ENCODE data around the gene DSCAML1.

Gene DSCAML1

DNA sequence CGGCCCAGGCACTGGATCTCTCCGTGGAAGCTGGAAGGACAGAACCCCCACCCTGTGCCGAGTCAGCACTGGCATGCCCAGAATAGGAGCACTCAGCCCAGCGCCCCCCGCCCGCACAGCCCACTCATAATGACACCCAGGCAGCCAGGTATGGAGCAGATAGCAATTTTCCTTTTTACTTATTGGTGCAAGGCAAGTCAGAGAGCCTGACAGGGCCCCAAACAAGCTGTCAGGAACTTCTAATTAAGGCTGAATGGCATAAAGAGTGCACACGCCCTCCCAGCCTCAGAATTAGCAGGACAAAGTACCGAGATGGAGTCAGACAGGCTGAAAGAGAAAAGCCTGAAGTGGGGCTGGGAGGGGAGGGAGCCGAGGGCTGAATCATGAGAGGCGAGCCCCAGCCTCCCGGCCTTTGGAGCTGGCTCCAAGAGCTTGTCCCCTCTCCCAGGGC is 76.9 kb downstream of the DSCAML1 start:
- FAIRE-seq, result no peak

DNA sequence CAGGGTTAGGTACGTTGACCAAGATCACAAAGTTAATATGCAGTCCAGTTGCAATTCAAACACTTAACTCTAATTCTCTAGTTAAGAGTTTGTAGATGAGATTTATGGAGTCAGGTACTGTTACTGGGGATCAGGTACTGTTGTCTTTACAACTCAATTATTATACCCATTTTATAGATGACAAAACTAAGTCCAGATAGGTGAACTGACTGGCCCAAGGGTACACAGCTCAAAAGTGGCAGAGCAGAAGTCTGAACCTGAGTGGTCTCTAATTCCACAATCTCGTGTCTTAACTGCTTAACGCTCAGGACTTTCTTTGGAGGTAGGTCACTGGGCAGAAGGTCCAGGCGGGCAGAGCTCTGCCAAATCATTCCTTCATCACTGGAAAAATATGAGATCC is 77.5 kb downstream of the DSCAML1 start:
- FAIRE-seq, result no peak

DNA sequence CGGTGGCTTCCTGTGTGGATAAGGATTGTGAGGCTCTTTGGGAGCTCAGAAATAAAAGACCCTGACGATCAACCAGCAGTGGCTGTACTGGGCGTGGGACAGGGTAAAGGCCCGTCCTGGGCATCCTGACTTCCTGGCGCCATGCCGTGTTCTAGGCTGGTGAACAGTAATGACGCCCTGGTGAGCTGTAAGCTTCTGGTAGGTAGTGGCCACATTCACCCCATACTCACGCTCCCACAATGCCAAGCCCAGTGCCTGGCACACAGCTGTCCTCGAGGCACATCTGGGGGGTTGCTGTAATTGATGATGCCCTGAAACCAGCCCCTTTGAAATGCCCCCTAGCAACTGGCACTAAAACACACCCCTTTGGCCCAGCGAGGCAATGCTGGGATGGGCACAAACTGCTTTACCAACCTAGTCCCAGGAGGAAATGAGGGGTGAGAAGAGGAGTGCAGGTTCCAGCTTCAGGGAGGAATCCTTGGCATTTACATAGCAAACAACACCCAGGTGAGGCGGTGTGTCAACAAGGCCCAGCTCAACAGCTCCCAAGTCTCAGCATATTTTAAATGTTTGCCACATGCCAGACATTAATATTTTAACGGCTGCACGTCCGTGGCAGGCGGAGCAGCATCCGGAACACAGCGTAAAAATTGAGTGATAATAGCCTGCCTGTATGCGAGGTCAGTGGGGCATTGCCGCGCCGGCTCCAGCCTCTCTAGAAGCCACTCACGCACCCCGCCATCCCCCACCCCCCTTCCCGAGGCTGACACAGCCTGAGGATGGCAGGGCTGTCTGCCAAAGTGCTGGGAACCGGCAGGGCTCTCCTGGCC is 79.3 kb downstream of the DSCAML1 start:
- no peak for FAIRE-seq

DNA sequence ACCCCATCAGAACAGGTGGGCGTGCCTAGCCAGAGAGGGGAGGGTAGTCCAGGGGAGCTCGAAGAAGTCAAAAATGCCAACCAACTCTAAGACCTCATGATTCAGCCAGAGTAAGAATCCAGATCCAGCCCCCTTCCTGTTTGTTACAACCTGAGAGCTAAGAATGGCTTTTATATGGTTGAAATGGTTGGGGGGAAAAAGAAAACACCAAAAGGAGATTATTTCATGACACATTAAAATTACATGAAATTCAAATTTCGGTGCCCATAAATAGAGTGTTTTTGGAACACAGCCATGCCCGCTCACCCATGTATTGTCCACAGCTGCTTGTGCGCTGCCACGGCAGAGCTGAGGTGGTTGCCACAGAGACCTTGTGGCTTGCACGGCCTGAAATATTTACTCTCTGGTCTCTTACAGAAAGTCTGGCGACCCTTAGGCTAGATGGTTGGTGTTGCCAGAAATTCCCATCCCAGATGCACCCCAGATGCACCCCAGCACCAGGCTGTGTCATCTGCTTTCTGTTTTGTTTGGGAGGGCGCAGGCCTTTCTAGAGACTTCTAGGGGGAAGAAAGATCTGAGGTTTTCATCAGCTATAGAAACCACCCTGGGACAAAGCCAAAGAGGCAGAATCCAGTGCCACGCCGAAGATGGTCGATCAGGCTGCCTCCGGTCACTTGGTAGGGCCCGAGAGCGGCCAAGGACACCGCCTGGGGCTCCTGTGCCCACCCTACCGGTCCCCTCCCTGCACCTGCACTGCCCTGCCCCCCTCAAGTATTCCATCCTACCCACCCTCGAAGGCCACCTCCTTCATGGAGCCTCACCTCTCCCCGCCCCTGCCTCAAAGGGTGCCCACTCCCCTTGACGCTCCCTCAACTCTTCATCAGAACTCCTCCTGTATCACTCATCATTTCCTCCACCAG is 80.2 kb downstream of the DSCAML1 start:
- FAIRE-seq, result no peak

DNA sequence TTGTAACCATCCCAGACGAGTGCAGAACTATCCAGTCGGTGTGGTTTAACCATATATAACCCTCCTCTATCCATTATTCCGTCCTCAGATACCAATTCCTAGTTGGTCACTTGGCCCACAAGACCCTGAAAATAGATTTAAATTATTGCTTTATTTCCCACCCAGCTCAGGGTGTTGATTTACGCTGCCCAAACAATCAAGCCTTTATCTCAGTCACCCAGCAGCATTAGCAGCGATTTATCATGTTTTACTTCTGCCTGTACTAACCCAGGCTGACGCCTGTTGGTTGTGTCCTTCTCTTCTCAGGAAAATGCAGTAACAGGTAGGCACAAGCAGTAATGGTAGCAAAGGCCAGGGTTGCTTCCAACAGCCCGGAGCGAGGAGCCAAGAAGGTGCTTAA is 81.2 kb downstream of the DSCAML1 start:
- no peak for FAIRE-seq

DNA sequence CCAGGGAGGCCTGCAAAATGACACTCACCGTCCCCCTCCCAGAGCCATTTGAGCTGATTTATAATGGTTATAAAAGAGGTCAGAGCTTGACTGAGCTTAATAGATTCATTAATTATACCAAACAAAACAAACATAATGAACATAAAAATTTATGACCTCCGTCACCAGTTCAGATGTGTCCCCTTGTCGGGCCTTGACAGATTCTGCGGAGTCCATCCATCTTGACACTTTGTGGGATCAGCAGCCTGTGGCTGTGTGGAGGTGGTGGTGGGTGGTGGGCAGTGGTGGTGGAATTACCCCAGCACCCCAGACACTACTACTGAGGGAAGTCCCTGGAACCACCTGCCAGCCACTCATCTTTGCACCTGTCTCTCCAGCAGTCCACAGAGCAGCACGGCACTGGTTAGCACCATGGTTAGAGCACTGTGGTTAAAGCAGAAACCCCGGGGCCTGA is 83.5 kb downstream of the DSCAML1 start:
- no peak for FAIRE-seq

DNA sequence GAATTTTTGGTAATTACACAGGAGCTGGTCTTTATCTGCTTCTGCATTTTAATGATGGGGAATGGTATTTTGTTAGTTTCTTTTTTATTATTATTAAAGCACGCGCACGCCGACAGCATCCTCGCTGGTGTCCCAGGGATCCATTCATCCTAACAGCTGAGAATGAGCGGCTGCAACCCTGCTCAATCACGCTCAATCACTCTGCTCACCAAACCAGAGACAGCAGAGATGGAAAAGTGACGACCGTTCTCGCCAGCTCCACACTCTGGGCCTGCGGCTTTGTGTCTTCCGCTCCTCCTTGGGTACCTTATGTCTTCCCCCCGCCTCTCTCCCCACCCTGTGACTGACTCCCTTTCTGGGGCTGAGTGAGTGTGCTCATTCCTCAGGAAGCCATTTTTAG is 84.5 kb downstream of the DSCAML1 start:
- no peak for FAIRE-seq

DNA sequence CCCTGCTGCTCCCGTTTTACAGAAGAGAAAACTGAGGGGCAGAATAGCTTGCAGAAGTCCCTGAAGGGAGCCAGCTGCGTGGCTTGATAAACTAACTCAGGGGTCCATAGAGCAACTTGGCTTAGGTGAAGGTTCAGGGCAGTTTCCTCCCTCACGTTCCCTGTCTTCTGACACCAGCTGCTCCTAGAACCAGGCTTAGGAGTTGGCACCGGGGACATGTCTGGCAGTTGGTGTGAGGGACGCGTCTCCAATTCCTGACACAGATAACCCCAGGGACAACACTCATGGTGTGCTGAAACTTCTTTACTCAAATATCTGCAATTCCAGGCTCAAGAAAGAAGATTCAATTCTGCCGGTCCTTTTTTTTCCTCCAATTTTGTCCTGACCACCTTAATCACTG is 85.7 kb downstream of the DSCAML1 start:
- FAIRE-seq, result no peak

DNA sequence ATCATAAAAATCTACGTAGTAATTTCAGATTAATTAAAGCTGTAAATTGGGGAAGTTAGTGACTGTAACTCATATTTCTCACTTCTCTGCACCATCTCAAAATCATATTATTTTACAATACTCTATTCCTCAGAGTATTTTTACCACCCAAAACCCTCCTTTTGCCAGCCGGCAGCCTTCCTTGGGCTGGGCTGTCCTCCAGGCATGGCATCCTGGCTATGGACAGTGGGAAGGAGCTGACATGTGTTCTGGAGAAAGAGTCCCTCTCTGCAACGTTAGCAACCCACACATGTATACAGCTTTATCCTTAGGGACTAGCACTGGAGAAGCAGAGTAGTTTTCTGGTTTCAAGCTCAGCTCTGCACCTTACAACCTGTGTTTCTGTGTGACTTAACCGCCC is 86.8 kb downstream of the DSCAML1 start:
- FAIRE-seq, result no peak

DNA sequence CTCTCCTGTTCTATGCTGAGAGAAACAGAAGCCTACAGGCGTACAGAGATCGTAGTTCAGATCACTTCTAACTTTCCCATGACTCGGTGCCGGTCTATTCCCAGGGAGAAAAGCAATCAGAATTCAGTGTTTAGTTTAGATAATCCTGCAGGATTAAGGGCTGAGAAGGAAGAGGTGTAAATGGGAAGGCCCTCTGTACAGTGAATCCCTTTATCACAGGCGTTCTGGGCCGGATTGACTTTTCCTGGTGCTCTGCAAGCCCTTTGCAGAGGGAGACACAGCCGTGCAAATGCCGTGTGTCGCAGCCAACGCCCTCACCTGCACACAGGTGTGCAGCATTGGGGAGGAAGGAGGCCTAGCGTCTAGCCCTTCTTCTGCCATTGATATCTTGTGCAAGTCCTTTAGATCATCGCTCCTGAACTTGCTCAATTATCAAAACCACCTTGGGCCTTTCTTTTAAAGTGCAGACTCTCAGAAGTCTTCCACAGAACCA is 90.6 kb downstream of the DSCAML1 start:
- no peak for FAIRE-seq

DNA sequence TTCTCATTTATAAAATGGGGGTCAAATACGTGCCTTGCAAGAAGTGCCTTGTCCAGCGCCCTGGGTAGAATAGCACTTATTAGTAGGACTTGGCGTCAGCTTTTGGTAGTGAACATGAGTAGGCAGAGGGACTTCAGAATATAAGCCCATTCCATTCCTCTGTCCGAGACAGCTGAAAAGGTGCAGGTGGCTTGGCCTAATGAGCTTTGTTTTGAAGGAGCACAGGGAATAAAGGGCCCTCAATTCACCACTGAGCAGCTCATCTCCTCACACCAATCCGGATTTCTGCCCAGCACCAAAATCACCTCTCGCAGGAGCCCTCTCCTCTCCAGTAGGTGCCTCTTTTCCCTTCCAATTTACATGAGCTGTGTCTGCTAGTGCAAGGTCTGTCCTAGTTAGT is 91.2 kb downstream of the DSCAML1 start:
- no peak for FAIRE-seq

DNA sequence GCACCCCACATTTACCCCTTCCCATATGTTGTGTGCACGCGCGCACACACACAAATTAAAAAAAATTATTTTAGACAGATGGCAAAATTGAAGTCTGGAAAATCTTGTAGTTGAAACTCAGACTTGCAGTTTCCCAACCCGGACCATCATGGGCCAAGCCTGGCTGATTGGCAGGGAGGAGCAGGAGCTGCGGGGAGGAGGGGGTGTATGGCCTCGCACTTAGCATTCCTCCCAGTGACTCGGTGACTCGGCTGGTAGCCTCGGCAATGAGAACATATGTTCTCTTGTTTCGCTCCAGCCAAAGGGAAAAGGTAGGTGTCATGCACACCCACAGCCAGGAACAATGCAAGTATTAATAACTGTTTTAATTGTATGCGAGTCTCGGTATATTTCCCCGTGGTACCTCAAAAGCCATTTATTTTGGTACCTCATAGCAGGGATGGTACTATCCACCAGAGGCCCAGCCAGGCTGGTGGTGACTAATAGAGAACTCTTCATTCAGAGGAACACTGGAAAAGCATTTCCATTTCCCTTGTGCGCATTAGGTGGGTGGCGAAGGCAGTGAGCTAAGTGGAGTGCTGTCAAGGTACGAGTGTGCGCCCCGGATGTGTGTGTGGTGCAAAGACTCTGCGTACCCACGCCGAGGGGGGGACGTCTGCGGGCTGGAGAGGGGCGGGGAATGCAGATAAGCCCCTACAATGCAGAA is 92.5 kb downstream of the DSCAML1 start:
- FAIRE-seq, result no peak

DNA sequence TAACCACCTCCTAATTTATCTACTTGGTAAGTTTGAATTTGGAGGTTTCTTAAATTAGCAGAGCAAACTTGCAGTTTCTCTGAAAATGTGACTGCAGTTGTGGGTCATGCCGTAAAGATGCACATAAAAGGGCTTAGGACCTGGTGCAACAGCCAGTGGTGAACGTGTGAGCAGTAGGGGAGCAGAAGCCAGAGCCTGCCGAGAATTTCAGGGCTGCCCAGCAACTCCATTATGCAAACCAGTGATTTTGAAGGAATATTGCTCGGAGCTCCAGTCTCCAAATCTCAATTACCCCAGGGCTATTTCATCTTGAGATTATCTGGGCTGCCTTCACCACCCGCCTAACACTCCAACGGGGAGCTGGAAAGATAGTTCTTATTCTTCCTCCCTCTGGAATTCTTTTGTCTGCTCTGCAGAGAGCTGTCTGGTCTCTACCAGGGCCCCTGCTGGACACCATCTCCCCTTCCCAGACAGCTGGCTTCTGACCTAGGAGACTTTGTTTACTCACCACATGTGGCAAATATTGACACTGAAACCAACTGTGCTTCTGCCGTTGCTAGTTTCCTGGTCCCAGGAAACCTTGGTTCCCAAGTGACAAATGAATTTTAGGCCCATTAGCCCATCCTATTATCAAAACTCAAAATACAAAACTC is 93.9 kb downstream of the DSCAML1 start:
- no peak for FAIRE-seq

DNA sequence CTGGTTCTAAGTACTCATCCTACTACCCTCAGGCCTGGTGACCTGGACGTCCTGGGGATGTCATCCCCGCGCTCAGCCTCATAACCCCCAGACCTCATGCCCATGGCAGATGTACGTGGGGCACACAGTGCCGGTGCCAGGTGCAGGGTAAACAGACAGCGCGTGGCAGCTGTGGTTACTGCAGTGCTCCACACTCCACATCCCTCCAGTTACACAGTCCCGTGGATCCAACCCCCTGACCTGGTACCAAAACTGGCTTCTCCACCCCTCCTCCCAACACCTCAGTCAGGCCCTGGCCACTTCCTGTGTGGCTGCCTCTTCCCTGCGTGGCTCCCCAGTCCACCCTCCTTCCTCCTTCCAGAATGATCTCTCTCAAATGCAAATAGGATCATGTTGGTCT is 95.2 kb downstream of the DSCAML1 start:
- no peak for FAIRE-seq

DNA sequence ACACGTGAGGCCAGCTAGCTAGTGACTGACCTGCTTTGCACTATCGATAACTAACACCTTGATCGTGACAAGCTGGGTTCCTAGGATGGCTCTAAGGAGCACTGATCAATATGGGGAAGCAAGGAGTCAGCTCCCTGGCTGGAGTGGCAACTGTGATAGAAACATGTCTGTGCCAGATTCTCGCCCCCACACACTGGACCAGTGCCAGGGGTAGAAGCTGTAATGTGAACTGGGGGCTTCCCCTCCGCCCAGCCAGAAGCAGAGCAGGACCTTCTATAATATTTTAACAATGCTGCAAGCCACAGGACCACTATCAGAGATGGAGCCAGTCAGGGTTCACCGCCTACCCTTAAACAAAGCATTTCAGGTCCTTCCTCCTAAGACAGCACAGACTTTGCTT is 96.5 kb downstream of the DSCAML1 start:
- FAIRE-seq, result no peak

DNA sequence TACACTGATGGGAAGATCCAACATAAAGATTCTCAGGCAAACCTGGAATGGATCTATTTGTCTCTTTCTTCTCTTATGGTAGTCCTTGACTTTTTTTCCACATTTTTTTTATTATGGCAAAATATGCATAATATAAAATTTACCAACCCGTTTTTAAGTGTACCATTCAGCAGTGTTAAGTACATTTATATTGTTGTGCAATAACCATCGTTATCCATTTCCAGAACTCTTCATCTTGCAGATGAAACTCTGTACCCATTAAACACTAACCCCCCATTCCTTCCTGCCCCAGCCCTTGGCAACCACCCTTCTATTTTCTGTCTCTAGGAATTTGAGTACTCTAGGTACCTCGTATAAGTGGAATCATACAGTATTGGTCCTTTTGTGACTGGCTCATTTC is 99.7 kb downstream of the DSCAML1 start:
- no peak for FAIRE-seq

DNA sequence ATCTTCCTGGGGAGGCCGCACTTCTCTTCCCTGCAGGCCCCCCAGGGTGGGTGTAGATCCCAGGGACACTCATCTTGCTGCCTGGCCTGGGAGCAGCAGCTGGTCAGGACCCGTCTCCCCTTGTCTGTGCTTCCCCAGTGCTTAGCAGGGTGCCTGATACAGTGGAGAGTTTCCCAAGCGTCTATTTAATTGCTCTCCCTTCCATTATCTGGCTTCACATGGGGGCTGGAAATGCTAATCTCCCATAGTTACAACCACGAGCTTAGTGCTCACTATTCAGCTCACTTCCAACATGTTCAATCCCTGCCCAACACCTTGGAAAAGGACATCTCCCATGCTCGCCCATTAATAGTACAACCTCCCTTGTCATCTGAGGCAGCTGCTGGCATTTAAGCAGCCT is 100.5 kb downstream of the DSCAML1 start:
- no peak for FAIRE-seq

DNA sequence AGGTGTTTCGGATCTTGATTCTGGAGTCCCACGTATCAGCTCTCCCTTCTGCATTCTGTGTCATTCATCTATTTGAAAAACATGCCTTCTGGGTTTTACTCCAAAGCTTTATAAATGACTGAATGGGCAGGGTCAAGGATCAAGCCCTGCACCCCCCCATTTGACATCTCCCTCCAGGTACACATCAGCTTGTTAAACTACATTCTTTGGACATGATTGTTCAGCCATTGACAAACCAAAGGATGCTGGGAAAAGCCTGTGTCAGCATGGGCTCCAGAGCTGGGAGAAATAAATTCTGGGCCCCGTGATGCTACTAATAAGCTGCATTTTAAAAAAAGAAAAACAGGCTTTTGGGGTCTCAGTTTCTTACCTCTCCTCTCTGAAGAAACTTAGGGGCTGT is 103.7 kb downstream of the DSCAML1 start:
- no peak for FAIRE-seq

DNA sequence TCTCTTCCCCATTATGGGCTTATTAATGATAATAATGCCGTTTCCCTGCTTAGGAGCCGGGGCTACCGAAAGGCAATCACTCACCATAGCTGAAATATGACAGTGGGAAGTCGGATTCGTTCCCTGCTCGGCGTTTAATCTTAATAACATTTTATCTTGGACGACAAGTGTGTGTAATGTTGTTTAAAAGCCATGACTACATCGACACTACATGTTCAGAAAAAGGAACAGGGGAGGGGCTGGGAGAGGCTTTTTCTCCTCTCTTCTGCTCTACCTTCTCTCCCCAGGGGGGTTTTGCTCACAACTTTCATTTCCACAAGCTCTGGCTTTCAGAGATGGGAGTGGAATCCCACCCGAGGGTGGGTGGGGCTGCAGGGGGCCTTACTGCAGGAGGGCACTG is 105.5 kb downstream of the DSCAML1 start:
- no peak for FAIRE-seq

DNA sequence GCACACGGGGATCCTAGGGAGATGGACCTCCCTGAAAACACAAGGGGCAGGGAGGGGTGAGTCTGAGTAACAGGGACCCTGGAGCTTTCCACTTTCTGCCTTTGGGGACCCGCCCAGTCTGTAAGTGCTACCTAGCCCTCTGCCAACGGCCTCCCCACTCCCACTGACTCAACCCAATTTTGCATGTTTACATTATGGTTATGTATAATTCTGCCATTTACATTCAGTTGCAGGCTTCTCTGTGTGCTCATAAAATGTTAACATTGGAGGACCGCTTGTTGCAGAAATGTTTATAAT is 105.8 kb downstream of the DSCAML1 start:
- no peak for FAIRE-seq

DNA sequence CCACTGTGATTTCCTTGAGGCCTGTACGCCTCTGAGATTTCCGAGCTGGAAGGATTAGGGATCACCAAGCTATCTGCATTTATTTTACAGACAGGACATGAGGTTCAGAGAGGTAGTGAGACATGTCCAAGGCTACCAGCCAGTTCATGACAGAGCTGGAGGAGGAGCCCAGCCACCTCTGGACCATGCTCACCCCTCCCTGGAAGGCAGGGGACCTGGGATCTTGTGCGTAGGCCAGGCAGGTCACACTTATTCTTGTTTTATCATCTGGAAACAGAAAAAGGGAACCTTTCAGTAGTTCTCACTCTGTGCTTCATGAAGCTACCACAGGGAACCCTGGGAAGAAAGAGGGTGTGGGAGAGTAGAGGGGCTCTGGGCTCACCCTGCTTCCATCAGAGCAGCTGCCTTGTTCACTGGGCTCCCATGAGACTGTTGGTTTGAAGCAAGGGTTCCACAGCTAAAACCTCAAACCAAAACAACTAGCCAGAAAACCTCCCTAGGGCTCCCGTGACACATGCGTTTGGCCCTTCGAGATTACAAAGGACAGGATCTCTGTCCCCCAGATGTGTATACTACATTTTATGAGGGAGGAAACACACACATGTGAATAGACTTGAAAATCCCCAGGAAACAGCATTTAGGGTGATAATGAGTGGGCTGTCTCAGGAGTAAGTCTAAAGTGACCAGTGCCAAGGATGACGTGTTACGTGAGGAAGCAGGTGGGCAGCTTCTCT is 106.4 kb downstream of the DSCAML1 start:
- no peak for FAIRE-seq

DNA sequence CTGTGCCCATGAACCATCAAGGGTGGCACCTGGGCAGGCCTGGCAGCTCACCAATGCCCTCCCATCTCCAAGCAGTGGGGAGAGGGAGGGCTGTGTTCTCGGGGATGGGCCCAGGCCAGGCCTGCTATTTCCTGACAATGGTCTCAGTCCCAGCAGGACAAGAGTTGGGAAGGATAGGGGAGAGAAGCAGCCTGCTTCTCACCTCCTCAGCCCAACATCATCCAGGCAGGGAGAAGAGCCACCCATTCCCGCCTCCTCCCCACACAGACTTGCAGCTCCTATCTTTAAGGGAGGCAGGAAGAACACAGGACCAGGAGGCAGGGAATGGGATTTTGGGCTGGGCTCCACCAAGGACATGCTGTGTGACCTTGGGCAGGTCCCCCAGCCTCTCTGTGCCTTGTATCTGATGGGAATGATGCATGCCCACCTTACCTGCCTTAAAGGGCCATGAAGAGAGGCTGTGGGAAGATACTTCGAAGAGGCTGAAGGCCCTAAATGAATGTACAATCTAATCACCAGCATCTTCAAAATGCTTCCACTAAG is 108.7 kb downstream of the DSCAML1 start:
- no peak for FAIRE-seq

Measured in colon (tissue), 2 donors.